ENCODE data around the gene WHRN.

DNA sequence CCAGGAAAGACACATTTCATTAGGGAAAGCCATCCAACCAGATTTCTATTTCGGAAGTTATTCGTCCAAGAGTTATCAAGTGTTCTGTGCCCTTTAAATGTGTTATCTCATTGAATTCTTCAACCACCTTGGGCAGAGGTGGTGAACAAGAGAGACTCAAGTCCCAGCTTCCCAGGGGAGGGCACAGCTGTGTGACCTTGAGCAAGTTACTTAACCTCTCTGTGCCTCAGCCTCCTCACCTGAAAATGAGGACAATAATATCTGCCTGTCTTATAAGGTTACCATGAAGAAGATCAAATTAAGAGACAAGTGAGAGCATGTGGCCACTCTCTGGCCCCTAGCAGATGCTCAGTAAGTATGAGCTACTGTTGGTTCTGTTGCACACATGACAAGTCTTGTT, 37.4 kb downstream of the WHRN start:
- TF ChIP-seq SUZ12 (IDR thresholded peaks at IDR 0.05; ENCODE audit: extremely low read depth, insufficient read depth, insufficient read length) (no peak), ZNF274 (IDR thresholded peaks at IDR 0.05; ENCODE audit: low read depth, low read length) (no peak)

Measured in NT2/D1 (cell line).